K562 (cell line): Measurements from ENCODE around the gene VEGFC. TPM values are rescaled to one million over a fixed set of nuclear protein-coding genes. Genes with fewer than 3 reads are reported as not detected.

Experiments
- ATAC-seq: fragments of 200-7000 bp; cut with Tn5 transposase; 3 replicates; pipeline ENCODE4 v1.9.1; 2020; ENCODE audit warnings: moderate library complexity
- BruUV-seq: library from RNA; stranded (reverse); fragments of 400-500 nt; replicated peaks from 2 replicates; lab custom pipeline; 2021; lab: Mats Ljungman, UMichigan
- CTCF ChIA-PET: fragments of 300-600 bp; formaldehyde crosslinking; extraction: SDS; loops from one replicate; lab custom pipeline; 2021; ENCODE audit warnings: low intra/inter-chr PET ratio; lab: Yijun Ruan, JAX
- POLR2A ChIA-PET: fragments of 300-600, 350-650 bp; sonication (Branson Sonifier 250); formaldehyde crosslinking; extraction: SDS; loops from one replicate; lab custom pipeline; 2021; ENCODE audit warnings: antibody characterized with exemption, inconsistent platforms; lab: Yijun Ruan, JAX
- DNase-seq, 4 experiments: peaks; one replicate each; pipeline versions ENCODE4 v3.0.0 to v3.0.0-alpha.2; 2011 to 2018; ENCODE audit warnings: low spot score in 3 of 4, mixed read lengths in 3 of 4; ENCODE audit errors: extremely low read depth in 1 of 4
- FAIRE-seq: peaks from 2 replicates; lab custom pipeline; 2011; peaks lifted over from hg19 to GRCh38; lab: Jason Lieb, UNC
- H2AFZ ChIP-seq: 2 replicates; pipeline ENCODE4 v1.6.0; 2011; ENCODE audit warnings: low read depth, low read length, control low read depth, inconsistent platforms
- H3K27ac ChIP-seq: fragments of 200-600 bp; 3 replicates; pipeline ENCODE4 v1.8.0; 2011; ENCODE audit warnings: low read depth, mild to moderate bottlenecking, control low read depth, inconsistent platforms, low read length, moderate library complexity, mixed read lengths; ENCODE audit errors: extremely low read depth
- H3K27me3 ChIP-seq, 2 experiments: fragments of 300-600 bp in 1 of 2; 2 replicates in 1 of 2; 3 replicates in 1 of 2; pipeline versions ENCODE4 v1.6.0 to v1.8.0; 2011; ENCODE audit warnings: inconsistent platforms in 2 of 2, low read length in 2 of 2, mild to moderate bottlenecking in 1 of 2, mixed read lengths in 1 of 2, moderate library complexity in 1 of 2; ENCODE audit not compliant: control insufficient read depth in 2 of 2, insufficient read depth in 2 of 2
- H3K36me3 ChIP-seq: fragments of 300-600 bp; 3 replicates; pipeline ENCODE4 v1.8.0; 2011; ENCODE audit warnings: mild to moderate bottlenecking, low read length, inconsistent platforms; ENCODE audit not compliant: control insufficient read depth, insufficient read depth
- H3K4me1 ChIP-seq, 2 experiments: fragments of 200-600 bp in 1 of 2; replicated peaks in 1 of 2; 2 replicates in 1 of 2; 3 replicates in 1 of 2; pipeline versions ENCODE4 v1.5.1 to v1.8.0; 2011; ENCODE audit warnings: inconsistent platforms in 2 of 2, low read length in 2 of 2, mild to moderate bottlenecking in 1 of 2, mixed read lengths in 1 of 2, moderate library complexity in 1 of 2; ENCODE audit not compliant: control insufficient read depth in 2 of 2, insufficient read depth in 2 of 2
- H3K4me2 ChIP-seq: 2 replicates; pipeline ENCODE4 v1.6.1; 2011; ENCODE audit warnings: low read length, control low read depth, inconsistent platforms, mixed read lengths; ENCODE audit not compliant: insufficient read depth
- H3K4me3 ChIP-seq: fragments of 200-600 bp; sonication (generic), shearing (Covaris generic); 2 replicates; pipeline ENCODE4 v1.5.1; 2016; ENCODE audit warnings: control low read depth, inconsistent platforms
- H3K79me2 ChIP-seq: fragments of 200-600 bp; 3 replicates; pipeline ENCODE4 v1.8.0; 2011; ENCODE audit warnings: low read length, inconsistent platforms; ENCODE audit not compliant: control insufficient read depth, insufficient read depth
- H3K9ac ChIP-seq, 2 experiments: 2 replicates each; pipeline versions ENCODE4 v1.6.0 to v1.6.1; 2011; ENCODE audit warnings: low read depth in 2 of 2, low read length in 2 of 2, control low read depth in 1 of 2, inconsistent platforms in 1 of 2, mild to moderate bottlenecking in 1 of 2, mixed read lengths in 1 of 2; ENCODE audit not compliant: insufficient read depth in 1 of 2
- H3K9me1 ChIP-seq: one replicate; pipeline ENCODE4 v1.6.0; 2011; ENCODE audit warnings: inconsistent platforms, mild to moderate bottlenecking, low read length, moderate library complexity; ENCODE audit not compliant: control insufficient read depth, insufficient read depth
- H3K9me3 ChIP-seq: replicated peaks from 2 replicates; pipeline ENCODE4 v1.5.1; 2011; ENCODE audit warnings: low read depth, low read length, inconsistent platforms; ENCODE audit not compliant: control insufficient read depth, insufficient read depth
- H4K20me1 ChIP-seq: replicated peaks from 2 replicates; pipeline ENCODE4 v1.6.1; 2011; ENCODE audit warnings: low read length, inconsistent platforms, mixed read lengths; ENCODE audit not compliant: control insufficient read depth, insufficient read depth
- ETV6 ChIP-seq, 3 experiments: fragments of 150-350 bp in 1 of 3; sonication (generic) in 1 of 3; formaldehyde crosslinking in 1 of 3; IDR thresholded peaks; 2 replicates each; pipeline versions ENCODE4 v1.6.1 to v1.8.0; 2014 to 2022; ENCODE audit warnings: borderline replicate concordance in 2 of 3, low read depth in 2 of 3, antibody characterized with exemption in 1 of 3, low read length in 1 of 3, mild to moderate bottlenecking in 1 of 3, missing genetic modification reagents in 1 of 3
- HDAC8 ChIP-seq: fragments of 450-650 bp; IDR thresholded peaks from 2 replicates; pipeline ENCODE4 v1.6.1; 2016; ENCODE audit warnings: mild to moderate bottlenecking, missing genetic modification characterization, moderate library complexity, missing compliant biosample characterization
- IRF2 ChIP-seq: sonication (generic); formaldehyde crosslinking; IDR thresholded peaks from 2 replicates; pipeline ENCODE4 v1.8.1; 2022; ENCODE audit warnings: mild to moderate bottlenecking, missing genetic modification reagents
- KDM5B ChIP-seq: fragments of 200-600 bp; sonication (generic); IDR thresholded peaks from 2 replicates; pipeline ENCODE4 v1.6.1; 2012; ENCODE audit warnings: low read depth, mild to moderate bottlenecking, moderate library complexity, low read length, control low read depth, inconsistent platforms; ENCODE audit not compliant: insufficient replicate concordance
- KLF1 ChIP-seq: fragments of 450-650 bp; IDR thresholded peaks from 2 replicates; pipeline ENCODE4 v1.6.1; 2016; ENCODE audit warnings: missing genetic modification characterization, missing compliant biosample characterization
- NFIX ChIP-seq: fragments of 250-450 bp; sonication (Bioruptor Pico); IDR thresholded peaks from 2 replicates; pipeline ENCODE4 v1.4.0; 2020; ENCODE audit warnings: low read depth, mild to moderate bottlenecking, moderate library complexity
- NR3C1 ChIP-seq: sonication (generic); formaldehyde crosslinking; IDR thresholded peaks from 2 replicates; pipeline ENCODE4 v1.8.1; 2022; ENCODE audit warnings: missing genetic modification reagents
- PBX2 ChIP-seq, 2 experiments: IDR thresholded peaks in 1 of 2; conservative IDR thresholded peaks in 1 of 2; 2 replicates each; pipeline ENCODE4 v1.6.1; 2016; ENCODE audit warnings: low read depth in 2 of 2, mild to moderate bottlenecking in 1 of 2, missing compliant biosample characterization in 1 of 2, missing genetic modification characterization in 1 of 2, moderate library complexity in 1 of 2
- PHF21A ChIP-seq: fragments of 450-650 bp; IDR thresholded peaks from 2 replicates; pipeline ENCODE4 v1.6.1; 2017; ENCODE audit warnings: low read depth, borderline replicate concordance
- PHTF2 ChIP-seq: fragments of 250-450 bp; sonication (Bioruptor Pico); IDR thresholded peaks from 2 replicates; pipeline ENCODE4 v1.5.0; 2021; ENCODE audit warnings: mild to moderate bottlenecking
- THRB ChIP-seq: fragments of 450-650 bp; formaldehyde crosslinking; conservative IDR thresholded peaks from 2 replicates; pipeline ENCODE4 v1.4.0; 2022; ENCODE audit warnings: mild to moderate bottlenecking, missing genetic modification characterization
- WGBS: fragments of 100-300 bp; shearing (Covaris generic); methylation state at CpG from one replicate; pipeline ENCODE4 v1.1.6; 2016; ENCODE audit warnings: low coverage, mixed read lengths; ENCODE audit not compliant: insufficient coverage; ENCODE audit errors: missing lambda C conversion rate; 5-methylcytosine and 5-hydroxymethylcytosine counted together
- in situ Hi-C: fragments of 300-500 bp; cut with MboI; formaldehyde crosslinking; loops from 4 replicates; pipeline ENCODE4 v1.15.0; 2018; ENCODE audit warnings: inconsistent platforms, mixed read lengths
- intact Hi-C: fragments of 100-400 bp; cut with micrococcal nuclease; formaldehyde crosslinking; loops from 2 replicates; pipeline ENCODE4 v1.14.2; 2022
- polyA plus RNA-seq, 8 experiments: library from polyadenylated mRNA; depleted of rRNA in 4 of 8; stranded (reverse) in 5 of 8; unstranded in 3 of 8; fragments of >200 nt; fragmentation: Nextera tagmentation in 2 of 8; fragmentation: Illumina TruSeq in 1 of 8; extraction: Ambion mirVana in 2 of 8; extraction: Trizol in 1 of 8; gene quantifications; 2 replicates each; pipeline versions ENCODE4 v1.2.1 to v1.2.3, GENCODE V29; 2011 to 2014; ENCODE audit warnings: inconsistent platforms in 1 of 8, missing spikeins in 1 of 8
- total RNA-seq, 7 experiments: library from RNA; depleted of rRNA in 6 of 7; stranded (reverse); fragments of >200 nt in 6 of 7; fragmentation: Illumina TruSeq in 2 of 7; extraction: Trizol in 2 of 7; gene quantifications; 2 replicates each; pipeline versions ENCODE4 v1.2.1 to v1.2.3, GENCODE V29; 2011 to 2021; ENCODE audit warnings: low replicate concordance in 1 of 7

Gene VEGFC
- total and polyA plus RNA-seq, 9 of the 15 experiments (the other 6 are each of a cell fraction or from before 2014, with no cell fraction given), result not detected

GRCh38 chr4:176726803-176727202 is 65.9 kb downstream of the VEGFC start:
- H3K4me2 ChIP-seq, result no peak overlapping the region
- no peak overlapping the region for H3K4me3 ChIP-seq
- in situ Hi-C loops, result no loop called here
- POLR2A ChIA-PET, result no interaction called here
- intact Hi-C loops, result no loop called here
- 0% methylated on average over 8 of the region's 8 CpGs for WGBS
- H4K20me1 ChIP-seq, result no peaks in the 10 kb centered on the region
- no peaks in the 10 kb centered on the region for H3K4me1 ChIP-seq
- CTCF ChIA-PET, result no interaction called here
- no peak for ATAC-seq
- H3K36me3 ChIP-seq, result no peaks in the 10 kb centered on the region
- H3K27me3 ChIP-seq, result no peaks in the 10 kb centered on the region
- H3K79me2 ChIP-seq, result no peaks in the 10 kb centered on the region
- no peak overlapping the region for H3K27ac ChIP-seq
- no peaks in the 10 kb centered on the region for H3K9me1 ChIP-seq
- no TSS peak for BruUV-seq
- no peak overlapping the region for H2AFZ ChIP-seq
- H3K9me3 ChIP-seq, result no peaks in the 10 kb centered on the region
- no peak for DNase-seq
- FAIRE-seq, result no peak
- no peak overlapping the region for H3K9ac ChIP-seq
- TF ChIP-seq PBX2 (CRISPR knock-in tag; IDR thresholded peaks at IDR 0.05; ENCODE audit: low read depth) (no peak), PBX2 (tag; conservative IDR thresholded peaks at IDR 0.05; ENCODE audit: low read depth) (no peak), THRB (CRISPR knock-in tag) (no peak), KLF1 (no peak), PHTF2 (CRISPR knock-in tag) (no peak), ETV6 (IDR thresholded peaks at IDR 0.05; ENCODE audit: borderline replicate concordance in 1 of 2, low read depth in 2 of 2, low read length in 1 of 2) (no peak), ETV6 (CRISPR knock-in tag; IDR thresholded peaks at IDR 0.05; ENCODE audit: borderline replicate concordance) (no peak), IRF2 (CRISPR knock-in tag) (no peak), PHF21A (no peak), NR3C1 (CRISPR knock-in tag) (no peak), KDM5B (no peak), NFIX (no peak), HDAC8 (no peak)
